GM18505 (cell line): ENCODE measurements around the gene MBD6.
"Not testable (repeated sequence)": the region's sequence is repeated elsewhere in the genome, so short reads cannot be mapped to it uniquely, and the experiment has no call there.

Experiments
- ATAC-seq: cut with Tn5 transposase; IDR thresholded peaks from one replicate; pipeline ENCODE4 v1.9.1; 2021; ENCODE audit not compliant: unreplicated experiment
- POLR2A ChIP-seq: IDR thresholded peaks from 4 replicates; pipeline ENCODE4 v1.6.1; 2011; ENCODE audit warnings: borderline replicate concordance; ENCODE audit not compliant: insufficient read depth, insufficient read length; ENCODE audit errors: extremely low read depth

The MBD6 gene

DNA sequence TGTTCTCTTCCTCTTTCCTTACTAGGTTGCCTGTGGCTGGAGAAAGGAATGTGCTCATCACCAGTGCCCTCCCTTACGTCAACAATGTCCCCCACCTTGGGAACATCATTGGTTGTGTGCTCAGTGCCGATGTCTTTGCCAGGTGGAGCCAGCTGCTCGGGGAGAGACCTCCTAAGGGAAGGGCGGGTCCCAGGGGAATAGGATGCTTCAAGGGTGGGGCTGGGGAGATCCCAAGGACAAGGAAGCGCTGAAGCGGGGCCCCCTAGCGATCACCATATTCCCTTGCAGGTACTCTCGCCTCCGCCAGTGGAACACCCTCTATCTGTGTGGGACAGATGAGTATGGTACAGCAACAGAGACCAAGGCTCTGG, 24.5 kb upstream of the MBD6 start:
- TF ChIP-seq POLR2A = no peak
- no peak for ATAC-seq

DNA sequence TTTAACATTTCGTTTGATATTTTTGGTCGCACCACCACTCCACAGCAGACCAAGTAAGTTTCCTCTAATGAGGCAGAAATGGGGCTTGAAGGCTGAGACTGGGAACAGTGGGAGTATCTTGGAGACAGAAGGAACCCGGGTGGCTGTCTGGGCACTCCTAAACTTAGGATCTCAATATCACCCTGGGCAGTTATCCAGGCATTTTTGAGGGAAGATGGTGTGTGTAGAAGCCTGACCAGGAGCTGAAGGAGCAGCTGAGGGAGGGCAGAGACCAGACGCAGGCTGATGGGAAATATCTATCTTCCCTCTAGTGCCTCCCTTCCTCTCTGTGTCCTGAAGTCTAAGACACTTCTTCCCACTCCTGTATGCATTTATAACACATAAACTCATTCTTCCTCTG, 24.1 kb upstream of the MBD6 start:
- TF ChIP-seq POLR2A = no peak
- no peak for ATAC-seq

DNA sequence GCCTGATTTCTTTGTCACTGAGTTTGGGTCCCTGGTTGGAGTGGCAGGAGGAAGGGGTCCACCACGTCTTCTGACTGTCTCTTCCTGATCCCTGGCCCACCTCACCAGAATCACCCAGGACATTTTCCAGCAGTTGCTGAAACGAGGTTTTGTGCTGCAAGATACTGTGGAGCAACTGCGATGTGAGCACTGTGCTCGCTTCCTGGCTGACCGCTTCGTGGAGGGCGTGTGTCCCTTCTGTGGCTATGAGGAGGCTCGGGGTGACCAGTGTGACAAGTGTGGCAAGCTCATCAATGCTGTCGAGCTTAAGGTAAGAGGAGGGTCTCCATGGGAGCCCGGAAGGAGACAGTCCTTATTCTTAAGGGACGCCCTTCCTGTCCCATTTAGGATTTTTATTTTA, 22.4 kb upstream of the MBD6 start:
- ATAC-seq = no peak

DNA sequence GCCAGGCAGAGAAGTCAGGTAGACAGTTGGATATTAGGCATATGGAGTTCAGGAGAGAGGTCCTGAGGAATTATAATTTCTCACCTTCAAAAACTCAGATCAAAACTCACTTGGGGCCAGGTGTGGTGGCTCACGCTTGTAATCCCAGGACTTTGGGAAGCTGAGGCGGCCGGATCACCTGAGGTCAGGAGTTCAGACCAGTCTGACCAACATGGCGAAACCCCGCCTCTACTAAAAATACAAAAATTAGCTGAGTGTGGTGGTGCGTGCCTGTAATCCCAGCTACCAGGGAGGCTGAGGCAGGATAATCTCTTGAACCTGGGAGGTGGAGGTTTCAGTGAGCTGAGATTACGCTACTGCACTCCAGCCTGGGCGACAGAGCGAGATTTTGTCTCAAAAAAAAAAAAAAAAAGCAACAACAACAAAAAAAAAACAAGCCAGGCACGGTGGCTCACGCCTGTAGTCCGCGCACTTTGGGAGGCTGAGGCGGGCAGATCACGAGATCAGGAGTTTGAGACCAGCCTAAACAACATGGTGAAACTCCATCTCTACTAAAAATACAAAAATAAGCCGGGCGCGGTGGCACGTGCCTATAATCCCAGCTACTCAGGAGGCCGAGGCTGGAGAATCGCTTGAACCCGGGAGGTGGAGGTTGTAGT, 20.2 kb upstream of the MBD6 start:
- not testable (repeated sequence) for ATAC-seq

More for the DNA sequence above, 22.4 kb upstream of the MBD6 start:
- no peak for TF ChIP-seq POLR2A

DNA sequence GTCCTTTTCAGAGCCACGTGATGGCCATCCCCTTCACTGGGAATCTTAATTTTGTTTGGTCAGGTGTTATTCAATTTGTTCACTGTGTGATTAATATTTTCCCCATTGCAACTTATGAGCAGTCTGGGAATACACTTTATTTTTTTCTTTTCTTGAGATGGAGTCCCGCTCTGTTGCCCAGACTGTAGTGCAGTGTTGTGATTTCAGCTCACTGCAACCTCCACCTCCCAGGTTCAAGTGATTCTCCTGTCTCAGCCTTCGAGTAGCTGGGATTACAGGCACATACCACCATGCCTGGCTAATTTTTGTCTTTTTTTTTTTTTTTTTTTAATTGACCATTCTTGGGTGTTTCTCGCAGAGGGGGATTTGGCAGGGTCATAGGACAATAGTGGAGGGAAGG, 16.1 kb upstream of the MBD6 start:
- not testable (repeated sequence) for ATAC-seq

DNA sequence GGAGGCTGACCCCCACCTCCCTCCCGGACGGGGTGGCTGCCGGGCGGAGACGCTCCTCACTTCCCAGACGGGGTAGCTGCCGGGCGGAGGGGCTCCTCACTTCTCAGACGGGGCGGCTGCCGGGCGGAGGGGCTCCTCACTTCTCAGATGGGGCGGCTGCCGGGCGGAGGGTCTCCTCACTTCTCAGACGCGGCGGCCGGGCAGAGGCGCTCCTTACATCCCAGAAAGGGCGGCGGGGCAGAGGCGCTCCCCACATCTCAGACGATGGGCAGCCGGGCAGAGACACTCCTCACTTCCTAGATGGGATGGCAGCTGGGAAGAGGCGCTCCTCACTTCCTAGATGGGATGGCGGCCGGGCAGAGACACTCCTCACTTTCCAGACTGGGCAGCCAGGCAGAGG, 14.8 kb upstream of the MBD6 start:
- not testable (repeated sequence) for ATAC-seq

DNA sequence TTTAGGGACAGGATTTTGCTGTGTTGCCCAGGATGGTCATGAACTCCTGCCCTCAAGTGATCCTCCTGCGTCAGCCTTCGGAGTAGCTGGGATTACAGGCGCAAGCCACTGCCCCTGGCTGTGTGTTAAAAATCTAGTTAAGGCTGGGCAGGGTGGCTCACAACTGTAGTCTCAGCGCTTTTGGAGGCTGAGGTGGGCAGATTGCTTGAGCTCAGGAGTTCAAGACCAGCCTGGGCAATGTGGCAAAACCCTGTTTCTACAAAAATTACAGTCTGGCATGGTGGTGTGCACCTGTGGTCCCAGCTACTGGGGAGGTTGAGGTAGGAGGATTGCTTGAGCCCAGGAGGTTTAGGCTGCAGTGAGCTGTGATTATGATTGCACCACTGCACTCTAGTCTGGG, 11.5 kb upstream of the MBD6 start:
- no peak for TF ChIP-seq POLR2A
- ATAC-seq = no peak

DNA sequence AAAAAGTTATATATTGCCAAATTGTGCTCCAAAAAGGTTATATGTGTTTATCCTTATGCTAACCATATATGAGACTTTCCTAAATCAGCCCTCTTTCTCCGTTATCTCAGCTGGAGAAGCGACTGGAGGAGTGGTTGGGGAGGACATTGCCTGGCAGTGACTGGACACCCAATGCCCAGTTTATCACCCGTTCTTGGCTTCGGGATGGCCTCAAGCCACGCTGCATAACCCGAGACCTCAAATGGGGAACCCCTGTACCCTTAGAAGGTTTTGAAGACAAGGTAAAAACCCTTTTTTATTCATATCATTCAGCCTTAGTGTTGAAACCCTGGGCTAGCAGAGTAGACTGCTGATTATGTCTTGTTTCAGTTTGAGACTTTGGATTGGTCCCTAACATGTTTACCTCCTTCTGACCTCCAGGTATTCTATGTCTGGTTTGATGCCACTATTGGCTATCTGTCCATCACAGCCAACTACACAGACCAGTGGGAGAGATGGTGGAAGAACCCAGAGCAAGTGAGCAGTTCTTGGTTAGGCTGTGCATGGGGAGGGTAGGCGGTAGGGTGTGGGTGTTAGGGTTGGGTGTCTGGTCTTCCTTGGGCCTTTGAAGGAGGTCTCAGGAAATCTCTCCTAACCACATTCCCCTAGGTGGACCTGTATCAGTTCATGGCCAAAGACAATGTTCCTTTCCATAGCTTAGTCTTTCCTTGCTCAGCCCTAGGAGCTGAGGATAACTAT, 10.9 kb upstream of the MBD6 start:
- no peak for ATAC-seq
- no peak for TF ChIP-seq POLR2A

DNA sequence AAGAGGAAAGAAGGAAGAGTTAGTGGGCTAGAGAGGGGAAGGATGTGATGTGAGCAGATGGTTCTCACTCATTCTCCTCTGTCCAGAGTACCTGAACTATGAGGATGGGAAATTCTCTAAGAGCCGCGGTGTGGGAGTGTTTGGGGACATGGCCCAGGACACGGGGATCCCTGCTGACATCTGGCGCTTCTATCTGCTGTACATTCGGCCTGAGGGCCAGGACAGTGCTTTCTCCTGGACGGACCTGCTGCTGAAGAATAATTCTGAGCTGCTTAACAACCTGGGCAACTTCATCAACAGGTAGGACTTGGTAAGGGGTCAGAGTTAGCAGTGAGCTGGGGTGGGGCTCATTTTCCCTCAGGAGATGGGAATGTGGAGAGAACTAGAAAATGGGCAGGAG, 10.0 kb upstream of the MBD6 start:
- ATAC-seq = no peak
- no peak for TF ChIP-seq POLR2A

DNA sequence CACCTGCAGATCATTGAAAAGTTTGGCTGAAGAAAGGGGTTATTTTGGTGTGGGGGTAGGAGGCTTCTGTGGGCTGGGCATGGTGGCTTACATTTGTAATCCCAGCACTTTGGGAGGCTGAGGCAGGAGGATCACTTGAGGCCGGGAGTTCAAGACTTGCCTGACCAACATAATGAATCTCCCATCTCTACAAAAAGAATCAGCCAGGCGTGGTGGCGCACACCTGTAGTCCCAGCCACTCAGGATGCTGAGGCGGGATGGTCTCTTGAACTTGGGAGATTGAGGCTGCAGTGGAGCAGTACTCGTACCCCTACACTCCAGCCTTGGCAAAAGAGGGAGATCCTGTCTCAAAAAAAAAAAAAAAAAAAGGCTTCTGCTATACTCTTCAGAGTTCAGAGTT, 9.4 kb upstream of the MBD6 start:
- no peak for ATAC-seq

DNA sequence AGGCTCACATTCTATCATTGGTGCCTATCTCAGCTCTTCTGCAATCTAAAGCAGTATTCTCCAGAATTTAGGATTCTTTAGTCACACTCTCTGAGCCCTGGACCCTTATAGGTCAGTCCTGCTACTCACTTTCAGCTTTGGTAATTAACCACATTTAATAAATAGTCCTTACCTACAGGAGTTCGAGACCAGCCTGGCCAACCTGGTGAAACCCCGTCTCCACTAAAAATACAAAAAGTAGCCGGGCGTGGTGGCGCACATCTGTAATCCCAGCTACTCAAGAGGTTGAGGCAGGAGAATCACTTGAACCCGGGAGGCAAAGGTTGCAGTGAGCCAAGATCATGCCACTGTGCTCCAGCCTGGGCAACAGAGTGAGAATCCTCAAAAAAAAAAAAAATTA, 8.9 kb upstream of the MBD6 start:
- ATAC-seq = not testable (repeated sequence)

More for the DNA sequence above, 9.4 kb upstream of the MBD6 start:
- TF ChIP-seq POLR2A = no peak

DNA sequence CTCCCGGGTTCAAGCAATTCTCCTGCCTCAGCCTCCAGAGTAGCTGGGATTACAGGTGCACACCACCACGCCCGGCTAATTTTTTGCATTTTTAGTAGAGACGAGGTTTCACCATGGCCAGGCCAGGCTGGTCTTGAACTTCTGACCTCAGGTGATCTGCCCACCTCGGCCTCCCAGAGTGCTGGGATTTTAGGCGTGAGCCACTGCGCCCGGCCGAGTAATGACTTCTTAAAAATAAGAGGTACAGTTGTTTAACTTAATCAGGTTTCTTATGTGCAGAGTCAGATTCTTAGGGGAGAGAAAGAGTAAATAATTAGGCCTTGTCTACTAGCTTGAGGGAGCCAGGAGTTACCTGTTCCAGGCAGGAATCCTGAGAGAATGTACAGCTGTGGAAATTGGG, 8.4 kb upstream of the MBD6 start:
- not testable (repeated sequence) for ATAC-seq

DNA sequence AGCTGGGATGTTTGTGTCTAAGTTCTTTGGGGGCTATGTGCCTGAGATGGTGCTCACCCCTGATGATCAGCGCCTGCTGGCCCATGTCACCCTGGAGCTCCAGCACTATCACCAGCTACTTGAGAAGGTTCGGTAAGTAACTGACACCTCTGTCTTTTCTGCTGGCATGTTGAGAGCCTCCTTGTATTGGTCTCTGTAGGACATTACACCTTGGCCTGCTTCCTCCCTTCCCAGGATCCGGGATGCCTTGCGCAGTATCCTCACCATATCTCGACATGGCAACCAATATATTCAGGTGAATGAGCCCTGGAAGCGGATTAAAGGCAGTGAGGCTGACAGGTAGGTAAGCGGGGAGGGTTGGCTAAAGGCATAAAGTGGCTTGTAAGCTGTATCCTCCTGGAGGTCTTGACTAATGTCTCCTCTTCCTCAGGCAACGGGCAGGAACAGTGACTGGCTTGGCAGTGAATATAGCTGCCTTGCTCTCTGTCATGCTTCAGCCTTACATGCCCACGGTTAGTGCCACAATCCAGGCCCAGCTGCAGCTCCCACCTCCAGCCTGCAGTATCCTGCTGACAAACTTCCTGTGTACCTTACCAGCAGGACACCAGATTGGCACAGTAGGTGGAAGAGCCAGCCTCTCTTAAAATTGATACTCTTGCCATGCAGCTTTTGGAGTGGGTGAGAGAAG, 7.8 kb upstream of the MBD6 start:
- no peak for TF ChIP-seq POLR2A
- ATAC-seq = no peak

DNA sequence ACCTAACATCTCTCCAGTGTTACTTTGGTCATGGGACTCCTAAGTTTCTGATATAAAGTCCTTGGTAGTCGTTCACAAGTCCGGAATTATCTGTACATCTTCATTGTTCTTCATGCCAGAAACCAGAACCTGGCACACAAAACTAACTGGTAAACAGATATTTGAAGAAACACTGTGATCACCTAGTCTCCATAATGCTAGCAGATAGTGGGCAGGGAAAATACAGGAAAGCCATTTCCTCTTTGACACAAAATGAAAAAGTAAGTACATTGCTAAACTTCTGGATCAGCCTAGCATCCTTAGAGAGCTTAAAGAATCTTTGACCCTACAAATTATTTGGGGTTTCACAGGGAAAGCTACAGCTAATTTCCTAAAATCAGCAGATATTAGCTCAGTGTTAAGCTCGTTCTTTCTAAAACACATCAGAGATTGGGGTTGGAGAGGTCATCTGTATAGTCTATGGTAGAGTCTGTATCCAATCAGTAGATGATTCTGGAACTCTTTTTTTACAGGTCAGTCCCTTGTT, 7.2 kb upstream of the MBD6 start:
- no peak for TF ChIP-seq POLR2A

DNA sequence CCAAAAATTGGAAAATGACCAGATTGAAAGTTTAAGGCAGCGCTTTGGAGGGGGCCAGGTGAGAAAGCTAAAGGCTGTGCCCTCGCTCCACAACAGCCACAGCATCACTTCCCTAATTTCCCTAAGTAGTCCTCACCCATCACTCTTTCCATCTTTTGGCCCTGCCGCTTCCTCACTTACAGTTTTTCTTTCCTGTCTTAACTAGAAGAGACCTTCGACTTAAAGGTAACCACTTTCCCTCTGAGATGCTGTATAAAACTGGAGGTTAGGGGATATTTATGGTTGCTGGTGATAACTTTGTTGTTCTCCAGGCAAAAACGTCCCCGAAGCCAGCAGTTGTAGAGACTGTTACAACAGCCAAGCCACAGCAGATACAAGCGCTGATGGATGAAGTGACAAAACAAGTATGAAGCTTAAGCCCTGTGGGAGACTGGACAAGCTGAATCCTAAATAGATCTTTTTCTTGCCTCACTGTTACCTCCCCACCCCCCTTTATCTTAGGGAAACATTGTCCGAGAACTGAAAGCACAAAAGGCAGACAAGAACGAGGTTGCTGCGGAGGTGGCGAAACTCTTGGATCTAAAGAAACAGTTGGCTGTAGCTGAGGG, 6.6 kb upstream of the MBD6 start:
- no peak for ATAC-seq
- peak; percentile 25 for TF ChIP-seq POLR2A

More for the DNA sequence above, 7.2 kb upstream of the MBD6 start:
- ATAC-seq = no peak
